Ramos (cell line): ENCODE data around the gene MTF1.

Experiments
- in situ Hi-C: fragments of 300-500 bp; cut with MboI; formaldehyde crosslinking; loops from one replicate; pipeline ENCODE4 v1.14.3; 2022; ENCODE audit warnings: low sequenced_read_pairs; ENCODE audit not compliant: unreplicated experiment

MTF1 gene

DNA sequence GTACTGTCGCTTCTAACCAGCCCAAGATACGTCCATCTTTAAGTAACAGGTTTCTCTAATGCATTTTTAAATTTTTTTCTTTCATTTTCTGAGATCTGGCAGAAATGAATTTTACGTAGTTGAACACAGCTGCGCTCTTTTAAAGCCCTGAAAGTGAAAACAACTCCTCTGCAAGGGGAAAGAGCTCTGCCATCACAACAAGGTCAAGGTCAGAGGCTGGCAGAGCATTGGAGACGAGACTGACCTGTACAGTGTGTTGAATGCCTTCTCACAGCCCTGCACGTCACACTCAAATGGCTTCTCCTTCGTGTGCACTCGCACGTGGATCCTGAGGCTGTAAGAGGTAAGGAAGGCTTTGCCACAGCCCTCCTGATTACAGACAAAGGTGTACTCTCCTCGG, 19.7 kb downstream of the MTF1 start:
- in situ Hi-C loops = no loop called here

GRCh38 chr1:37836788-37837187, 22.6 kb downstream of the MTF1 start:
- in situ Hi-C loops = no loop called here

DNA sequence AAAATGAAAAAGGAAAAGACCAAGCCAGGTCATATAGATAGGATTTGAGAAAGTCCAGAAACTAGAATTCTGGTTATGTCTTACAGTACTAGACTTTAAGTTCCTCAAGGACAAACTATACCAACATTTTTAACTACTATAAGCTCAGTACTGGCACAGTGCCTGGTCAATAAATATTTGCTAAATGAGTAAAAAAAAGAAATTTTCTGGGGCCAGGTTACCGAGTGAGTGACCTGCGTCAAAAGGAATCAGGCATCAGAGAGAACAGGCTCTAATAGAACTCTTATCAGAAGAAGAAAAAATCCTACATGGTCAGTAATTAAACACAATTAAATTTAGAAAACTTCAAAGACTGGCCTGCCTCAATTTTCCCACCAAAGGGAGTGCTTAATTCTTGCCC, 27.6 kb downstream of the MTF1 start:
- in situ Hi-C loops = no loop called here

DNA sequence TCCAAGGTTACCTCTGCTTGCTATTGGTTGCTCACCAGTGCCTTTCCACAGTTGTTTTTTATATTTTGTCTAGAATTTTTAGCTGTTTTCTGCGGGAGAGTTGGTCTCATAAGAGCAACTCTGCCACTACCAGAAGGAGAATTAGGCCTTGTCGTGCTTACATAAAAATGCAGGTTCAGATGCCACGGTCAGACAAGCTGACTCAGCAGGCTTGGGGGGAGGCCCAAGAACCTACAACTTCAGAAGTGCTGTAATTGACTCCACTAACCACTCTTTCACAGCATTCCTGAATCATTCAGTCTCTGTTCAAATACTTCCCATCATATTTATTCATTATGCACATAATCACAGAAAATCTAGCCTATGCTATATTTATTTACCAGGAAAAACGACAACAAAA, 28.3 kb downstream of the MTF1 start:
- in situ Hi-C loops = no loop called here

DNA sequence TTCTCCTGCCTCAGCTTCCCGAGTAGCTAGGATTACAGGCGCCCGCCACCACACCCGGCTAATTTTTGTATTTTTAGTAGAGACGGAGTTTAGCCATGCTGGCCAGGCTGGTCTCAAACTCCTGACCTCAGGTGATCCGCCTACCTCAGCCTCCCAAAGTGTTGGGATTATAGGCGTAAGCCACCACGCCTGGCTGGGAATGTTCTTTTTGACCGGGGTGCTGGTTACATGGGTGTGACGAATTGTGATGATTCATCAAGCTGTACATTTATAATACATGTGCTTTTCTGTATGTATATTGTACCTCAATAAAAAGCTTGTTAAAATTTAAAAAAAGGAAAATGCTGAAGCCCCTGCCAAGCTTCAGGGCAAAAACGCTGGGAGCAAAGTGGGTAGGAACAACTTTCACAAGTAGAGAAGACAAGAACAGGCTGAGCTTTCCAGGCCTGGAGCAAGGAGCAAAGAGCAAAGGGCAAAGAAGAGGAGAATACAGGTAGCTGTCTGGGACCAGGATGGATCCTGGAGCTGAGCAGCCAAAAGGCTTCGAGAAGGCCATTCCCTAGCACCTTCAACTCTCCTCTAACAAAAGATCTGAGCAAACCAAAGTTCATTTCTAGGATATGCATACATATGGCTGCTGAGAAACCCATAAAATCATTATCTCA, 30.9 kb downstream of the MTF1 start:
- in situ Hi-C loops = no loop called here

GRCh38 chr1:37825506-37825905, 33.9 kb downstream of the MTF1 start:
- in situ Hi-C loops = no loop called here

DNA sequence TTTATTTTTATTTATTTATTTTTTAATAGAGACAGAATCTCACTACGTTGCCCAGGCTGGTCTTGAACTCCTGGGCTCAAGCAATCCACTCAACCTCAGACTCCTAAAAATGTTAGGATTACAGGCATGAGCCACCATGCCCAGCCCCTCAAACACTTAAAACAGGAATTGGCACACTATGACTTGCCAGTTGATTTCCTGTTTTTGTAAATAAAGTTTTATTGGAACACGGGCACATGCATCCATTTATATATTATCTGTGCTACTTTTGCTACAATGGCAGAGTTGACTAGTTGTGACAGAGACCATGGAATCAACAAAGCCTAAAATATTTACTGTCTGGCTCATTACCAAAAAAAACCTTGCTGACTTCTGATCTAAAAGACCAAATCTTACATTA, 35.4 kb downstream of the MTF1 start:
- in situ Hi-C loops = no loop called here

DNA sequence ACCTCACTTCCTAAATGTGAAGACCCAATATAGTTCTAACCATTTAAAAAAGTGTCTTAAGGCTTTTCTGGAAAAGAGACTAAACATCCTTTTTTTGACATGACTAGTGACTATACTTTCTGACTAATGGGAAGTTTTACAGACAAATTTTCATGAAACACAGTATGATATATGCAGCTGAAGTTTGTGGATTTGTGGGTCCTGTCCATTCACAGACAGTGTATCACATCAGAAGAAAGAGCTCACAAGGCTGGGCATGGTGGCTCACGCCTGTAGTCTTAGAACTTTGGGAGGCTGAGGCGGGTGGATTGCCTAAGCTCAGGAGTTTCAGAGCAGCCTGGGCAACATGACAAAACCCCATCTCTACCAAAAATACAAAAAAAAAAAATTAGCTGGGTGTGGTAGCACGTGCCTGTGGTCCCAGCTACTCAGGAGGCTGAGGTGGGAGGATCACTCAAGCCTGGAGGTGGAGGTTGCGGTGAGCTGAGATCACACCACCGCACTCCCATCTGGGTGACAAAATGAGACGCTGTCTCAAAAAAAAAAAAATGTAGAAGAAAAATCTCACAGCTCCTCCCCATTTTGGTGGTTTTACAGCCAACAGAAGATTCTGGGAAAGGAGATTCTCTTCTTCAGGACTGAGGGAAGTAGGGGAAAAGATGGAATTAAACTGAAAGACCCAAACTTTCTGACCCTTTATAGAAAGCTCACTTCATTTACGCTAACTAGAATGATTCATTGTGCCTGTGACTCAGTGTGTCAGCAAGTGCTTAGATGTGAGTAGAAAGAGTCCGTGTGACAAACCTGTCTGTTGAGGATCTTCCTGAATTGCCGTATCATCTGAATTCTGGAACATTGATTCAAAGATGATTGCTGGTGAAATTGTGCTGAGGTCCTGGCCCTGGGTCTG, 36.2 kb downstream of the MTF1 start:
- in situ Hi-C loops = no loop called here

GRCh38 chr1:37821481-37821880, 37.9 kb downstream of the MTF1 start:
- in situ Hi-C loops = no loop called here

DNA sequence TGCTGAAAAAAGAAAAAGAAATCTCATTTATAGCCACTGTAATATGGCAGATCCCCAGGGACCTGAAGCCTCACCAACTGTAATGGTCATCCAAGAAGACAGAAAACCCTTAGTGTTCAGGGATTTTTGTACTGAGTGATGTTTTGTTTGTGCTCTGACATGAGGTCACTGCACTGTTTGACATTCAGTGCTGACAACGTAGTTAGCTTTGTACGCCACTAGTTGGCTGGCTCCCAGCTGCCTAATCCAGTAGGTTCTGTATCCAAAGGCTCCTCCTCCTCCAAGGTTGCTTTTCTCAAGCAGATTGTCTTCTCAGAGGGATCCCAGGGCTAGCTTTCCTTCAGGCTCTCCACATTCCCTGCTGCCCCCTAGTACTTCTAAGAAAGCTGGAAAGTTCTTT, 41.9 kb downstream of the MTF1 start:
- in situ Hi-C loops = no loop called here

GRCh38 chr1:37814252-37814651, 45.1 kb downstream of the MTF1 start:
- in situ Hi-C loops = no loop called here

DNA sequence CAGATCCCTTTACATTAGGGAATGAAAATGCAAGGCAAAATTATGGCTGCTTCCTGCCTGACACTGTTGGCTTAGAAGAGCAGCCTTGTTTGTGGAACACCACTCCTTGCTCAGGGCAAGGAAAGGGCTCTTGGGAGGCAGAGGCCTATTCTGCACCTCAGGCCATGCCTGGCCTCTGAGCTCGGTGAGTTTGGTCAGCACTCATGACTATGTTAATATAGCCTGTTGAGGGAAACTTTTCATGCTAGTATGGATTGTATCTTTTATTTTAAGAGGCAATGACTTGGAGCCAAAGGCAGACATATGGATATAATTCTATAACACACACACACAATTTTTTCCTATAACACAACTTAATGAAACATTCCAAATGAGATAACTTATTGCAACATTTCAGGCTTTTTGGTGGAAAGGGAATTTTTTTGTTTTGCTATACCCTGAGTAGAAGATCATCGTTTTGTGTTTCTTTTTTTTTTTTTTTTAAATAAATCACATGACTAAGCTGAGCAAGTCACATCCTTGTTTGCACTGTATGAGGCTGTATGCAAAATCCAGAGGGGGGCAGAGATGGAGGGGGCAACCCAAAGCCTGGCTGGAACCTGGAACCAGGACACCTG, 45.8 kb downstream of the MTF1 start:
- in situ Hi-C loops = no loop called here

- in situ Hi-C loops = no loop called here
These were observed 48.3 kb downstream of the MTF1 start for GRCh38 chr1:37811027-37811655.

GRCh38 chr1:37809942-37810341, 49.5 kb downstream of the MTF1 start:
- in situ Hi-C loops = no loop called here

DNA sequence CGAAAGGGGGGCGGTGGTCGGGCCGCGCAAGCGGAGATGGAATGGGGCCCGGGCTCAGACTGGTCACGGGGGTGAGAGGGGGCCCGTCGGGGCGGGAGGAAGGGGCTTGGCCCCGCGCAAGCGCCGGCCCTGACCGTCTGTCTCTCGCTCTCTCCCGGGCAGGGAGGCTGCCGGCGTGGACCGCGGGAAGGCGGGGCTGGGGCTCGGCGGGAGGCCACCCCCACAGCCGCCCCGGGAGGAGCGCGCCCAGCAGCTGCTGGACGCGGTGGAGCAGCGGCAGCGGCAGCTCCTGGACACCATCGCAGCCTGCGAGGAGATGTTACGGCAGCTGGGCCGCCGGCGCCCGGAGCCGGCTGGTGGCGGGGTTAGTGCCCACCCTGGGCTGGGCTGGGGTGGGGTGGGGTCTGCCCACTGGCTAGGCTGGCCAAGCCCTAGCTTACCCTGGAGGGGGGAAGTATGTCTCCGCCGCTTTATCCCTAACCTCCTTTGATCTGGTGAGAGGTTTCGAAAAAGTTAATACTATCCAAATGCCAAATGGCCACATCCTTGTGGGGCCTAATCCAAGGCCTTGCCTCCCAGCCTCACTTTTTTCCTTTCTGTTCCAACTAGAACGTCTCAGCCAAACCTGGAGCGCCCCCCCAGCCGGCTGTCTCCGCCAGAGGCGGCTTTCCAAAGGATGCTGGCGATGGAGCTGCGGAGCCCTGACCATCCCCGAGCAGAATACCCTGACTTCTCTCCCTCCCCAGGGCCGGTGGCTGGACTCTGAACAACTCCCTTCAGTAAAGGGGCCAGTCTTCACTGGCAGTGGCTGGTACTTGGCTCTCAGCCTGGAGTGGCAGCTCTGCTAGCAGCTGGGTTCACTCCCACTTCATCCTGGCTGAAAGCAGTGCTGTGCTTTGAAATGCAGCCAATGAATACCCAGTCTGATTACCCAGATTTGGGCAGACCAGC, 50.7 kb downstream of the MTF1 start:
- in situ Hi-C loops = no loop called here

DNA sequence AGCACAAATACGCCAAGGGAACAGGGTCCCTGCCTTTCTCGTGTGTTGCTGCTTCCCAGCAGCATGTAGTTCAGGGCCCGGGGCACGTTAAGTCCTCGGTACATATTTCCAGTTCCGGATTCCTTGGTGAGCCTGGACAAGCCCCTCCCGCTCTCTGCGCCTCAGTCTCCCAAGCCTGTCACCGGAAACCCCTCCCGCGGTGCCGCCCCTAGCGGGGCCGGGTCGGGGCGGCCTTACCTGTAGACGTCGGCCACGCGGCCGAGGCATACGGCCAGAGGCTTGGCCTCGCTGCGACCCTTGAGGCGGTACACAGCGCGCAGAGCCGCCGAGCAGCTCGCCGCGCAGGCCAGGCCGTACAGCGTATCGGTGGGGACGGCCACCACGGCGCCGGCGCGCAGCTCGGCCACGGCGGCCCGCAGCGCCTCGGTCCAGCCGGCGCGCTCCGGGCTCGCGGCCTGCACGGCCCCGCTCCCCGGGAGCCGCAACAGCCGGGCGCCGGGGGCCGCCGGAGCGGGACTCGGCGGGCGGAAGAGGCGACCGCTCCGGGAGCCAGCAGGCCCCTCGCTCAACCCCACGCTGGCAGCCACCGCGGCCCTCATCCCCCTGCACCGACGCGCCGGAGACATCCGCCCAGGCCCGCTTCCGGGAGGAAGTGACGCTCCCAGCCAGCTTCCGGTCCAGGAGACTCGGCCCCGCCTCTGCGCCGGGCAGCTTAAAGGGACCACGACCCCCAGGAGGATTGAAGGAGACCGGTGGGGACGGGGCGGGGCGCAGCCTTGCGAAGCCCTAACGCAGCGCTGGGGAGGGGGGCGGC, 51.6 kb downstream of the MTF1 start, which contains the start of the genes C1orf122 and YRDC:
TSS of gene C1orf122 (plus strand) at position 236 of the 814 bp plus-strand sequence. CDS start 615 bp downstream, outside the sequence.
TSS of gene YRDC (minus strand) at position 654 of the 814 bp plus-strand sequence. CDS start at position 626, 28 bp downstream.
- in situ Hi-C loops = no loop called here

DNA sequence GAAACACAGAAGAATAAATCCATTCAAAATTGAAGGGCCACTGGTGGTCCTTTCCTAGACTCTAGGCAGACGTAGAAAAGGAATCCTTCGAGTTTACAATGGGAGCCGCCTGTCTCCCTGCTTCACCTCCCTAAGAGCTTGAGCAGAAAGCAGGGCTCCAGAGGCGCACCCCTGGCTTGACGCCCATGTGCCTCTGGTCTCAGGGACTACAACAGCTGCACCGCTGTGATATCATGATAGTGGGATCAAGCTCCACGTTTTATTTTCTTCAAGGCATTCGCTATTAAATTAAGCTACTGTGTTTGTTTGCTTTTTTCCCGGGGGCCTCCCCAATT, 52.2 kb downstream of the MTF1 start:
- in situ Hi-C loops = no loop called here

- in situ Hi-C loops = no loop called here
These were observed 57.0 kb downstream of the MTF1 start for GRCh38 chr1:37802439-37802838.
